ENCODE measurements around the gene FOXP1.

Gene FOXP1

GRCh38 chr3:71148455-71149060 is 435.0 kb downstream of the FOXP1 start:
- DNase-seq (ENCODE audit: low read depth in 2 of 2): no peak

GRCh38 chr3:71146673-71147072 is 436.9 kb downstream of the FOXP1 start:
- DNase-seq (ENCODE audit: low read depth in 2 of 2): no peak

GRCh38 chr3:71145954-71146353 is 437.6 kb downstream of the FOXP1 start:
- no peak for DNase-seq (ENCODE audit: low read depth in 2 of 2)

- no peak for DNase-seq (ENCODE audit: low read depth in 2 of 2)
Observed at GRCh38 chr3:71144525-71145253, 438.8 kb downstream of the FOXP1 start.

GRCh38 chr3:71143493-71143892 is 440.0 kb downstream of the FOXP1 start:
- no peak for DNase-seq (ENCODE audit: low read depth in 2 of 2)

- no peak for DNase-seq (ENCODE audit: low read depth in 2 of 2)
Observed at GRCh38 chr3:71142441-71143161, 440.9 kb downstream of the FOXP1 start.

- DNase-seq (ENCODE audit: low read depth in 2 of 2): no peak
Observed at GRCh38 chr3:71140477-71140876, 443.1 kb downstream of the FOXP1 start.

GRCh38 chr3:71139496-71139895 is 444.0 kb downstream of the FOXP1 start:
- no peak for DNase-seq (ENCODE audit: low read depth in 2 of 2)

GRCh38 chr3:71138410-71138809 is 445.1 kb downstream of the FOXP1 start:
- DNase-seq (ENCODE audit: low read depth in 2 of 2): no peak

- no peak for DNase-seq (ENCODE audit: low read depth in 2 of 2)
Observed at GRCh38 chr3:71136276-71136675, 447.3 kb downstream of the FOXP1 start.

- no peak for DNase-seq (ENCODE audit: low read depth in 2 of 2)
Observed at GRCh38 chr3:71135373-71136088, 448.0 kb downstream of the FOXP1 start.

GRCh38 chr3:71134521-71134920 is 449.0 kb downstream of the FOXP1 start:
- DNase-seq (ENCODE audit: low read depth in 2 of 2): no peak

- DNase-seq (ENCODE audit: low read depth in 2 of 2): no peak
Observed at GRCh38 chr3:71133865-71134264, 449.7 kb downstream of the FOXP1 start.

- no peak for DNase-seq (ENCODE audit: low read depth in 2 of 2)
Observed at GRCh38 chr3:71132995-71133730, 450.4 kb downstream of the FOXP1 start.

GRCh38 chr3:71131375-71132314 is 451.9 kb downstream of the FOXP1 start:
- no peak for DNase-seq (ENCODE audit: low read depth in 2 of 2)

GRCh38 chr3:71130471-71131374 is 452.8 kb downstream of the FOXP1 start:
- DNase-seq (ENCODE audit: low read depth in 2 of 2): peak; percentile 46 to 54

GRCh38 chr3:71129611-71130431 is 453.7 kb downstream of the FOXP1 start:
- DNase-seq (ENCODE audit: low read depth in 2 of 2): no peak

GRCh38 chr3:71128961-71129360 is 454.6 kb downstream of the FOXP1 start:
- DNase-seq (ENCODE audit: low read depth in 2 of 2): no peak

All from stimulated activated CD4-positive, alpha-beta T cell treated with anti-CD3 and anti-CD28 coated beads, Interleukin-4, amount 100 ng/mL, for 48 hours (primary cell).